ENCODE results near the gene SLC25A1. TPM values are rescaled to one million over a fixed set of nuclear protein-coding genes. Genes with fewer than 3 reads are reported as not detected.

Gene SLC25A1
- total and polyA plus RNA-seq, 2 of the 8 experiments (the other 6 are each of a cell fraction or from before 2014, with no cell fraction given): 110 to 148 TPM

GRCh38 chr22:19179497-19180048, 1.0 kb upstream of the SLC25A1 start:
- H2BK15ac ChIP-seq (ENCODE audit: low read length): no peak overlapping the region
- H3K27ac ChIP-seq (ENCODE audit: low read depth, low read length): no peak overlapping the region
- H4K8ac ChIP-seq (ENCODE audit: extremely low read depth, insufficient read depth, low read length): peak overlapping the region; percentile 45
- 59% methylated on average over 15 of the region's 15 CpGs; no CpG with 5 or more reads in 1 of the 2 experiments for WGBS, 2 experiments (ENCODE audit: extremely low coverage in 1 of 2, insufficient coverage in 1 of 2, insufficient read length in 1 of 2, insufficient replicate concordance in 2 of 2, low coverage in 1 of 2, low lambda C conversion rate in 2 of 2, missing lambda C conversion rate in 1 of 2)
- H3K9ac ChIP-seq (replicated peaks in 1 of 4; ENCODE audit: extremely low read depth in 1 of 4, low read depth in 3 of 4, low read length in 3 of 4): no peak overlapping the region
- peak overlapping the region; percentile 44 for H3K4ac ChIP-seq (replicated peaks; ENCODE audit: insufficient read length, low read depth, low read length)
- no peak overlapping the region for H2AFZ ChIP-seq (ENCODE audit: low read length)
- H3K18ac ChIP-seq (ENCODE audit: extremely low read depth, low read length): peak overlapping the region; percentile 83; the same call in 1 of the 2 replicates
- H3K23me2 ChIP-seq (ENCODE audit: low read depth, low read length): peaks cover 7% of the 10 kb centered on the region; the same call in 1 of the 2 replicates
- peak overlapping the region; percentile 27 for H4K5ac ChIP-seq (ENCODE audit: insufficient read length, low read depth, low read length)
- no peaks in the 10 kb centered on the region for H3K27me3 ChIP-seq (replicated peaks in 1 of 4; ENCODE audit: control insufficient read depth in 3 of 4, extremely low read depth in 1 of 4, insufficient read depth in 3 of 4, low read length in 3 of 4)
- peaks cover 2 to 17% of the 10 kb centered on the region in 2 experiments for H4K20me1 ChIP-seq (replicated peaks in 1 of 2; ENCODE audit: control insufficient read depth in 1 of 2, insufficient read depth in 2 of 2, low read length in 2 of 2)
- H3K4me2 ChIP-seq (ENCODE audit: insufficient read depth in 1 of 2, low read depth in 2 of 2, low read length in 2 of 2): peak overlapping the region; percentile 35 to 96
- peaks cover 0 to 28% (median 17%) of the 10 kb centered on the region in 4 experiments; a peak in 6 of 7 replicates for H3K4me1 ChIP-seq (replicated peaks in 1 of 4; ENCODE audit: control insufficient read depth in 3 of 4, insufficient read depth in 4 of 4, low read length in 3 of 4)
- peak overlapping the region; percentile 44; the same call in 1 of the 2 replicates for H2BK5ac ChIP-seq (ENCODE audit: low read depth, low read length)
- peak; percentile 73 to 78 for DNase-seq (ENCODE audit: low read depth in 1 of 2, low spot score in 2 of 2)
- H3K79me2 ChIP-seq (ENCODE audit: control insufficient read depth in 1 of 2, insufficient read depth in 2 of 2, low read length in 2 of 2): peaks cover 0 to 6% of the 10 kb centered on the region in 2 experiments; a peak in 1 of 4 replicates
- peak; percentile 94 for FAIRE-seq
- H3K14ac ChIP-seq (ENCODE audit: insufficient read length): no peak overlapping the region
- CTCF ChIA-PET (ENCODE audit: partially characterized antibody): interaction anchor here (0.6 to 3.3 kb wide), 33 partner anchors 8 to 1493 kb away, joined by 3 to 13 read pairs (median 4); partner anchors contain the start of genes CLTCL1 and ESS2
- POLR2A ChIA-PET (ENCODE audit: partially characterized antibody): interaction anchor here (0.6 to 3.1 kb wide), 8 partner anchors 10 to 157 kb away, joined by 3 to 11 read pairs (median 4); partner anchors contain the start of gene CLTCL1
- H2BK12ac ChIP-seq (ENCODE audit: low read depth, low read length): no peak overlapping the region
- H3K23ac ChIP-seq (ENCODE audit: insufficient read length): no peak overlapping the region
- 0 out of 2 replicates have a peak, but pooled peaks cover 3% of the 10 kb centered on the region for H3K79me1 ChIP-seq (ENCODE audit: low read depth, low read length)
- peak overlapping the region; percentile 97 for H3K56ac ChIP-seq (replicated peaks; ENCODE audit: insufficient read length, low read depth, low read length)
- no peaks in the 10 kb centered on the region for H3K9me3 ChIP-seq (ENCODE audit: insufficient read depth in 2 of 2, low read depth in 1 of 2, low read length in 1 of 2)
- no peak overlapping the region for H2AK5ac ChIP-seq (ENCODE audit: low read depth, low read length)
- H2BK120ac ChIP-seq (replicated peaks; ENCODE audit: low read depth, low read length): no peak overlapping the region
- H3K4me3 ChIP-seq (ENCODE audit: extremely low read depth in 1 of 4, insufficient read depth in 2 of 4, low read depth in 3 of 4, low read length in 4 of 4): peak overlapping the region; percentile 62 to 93 (median 73); a peak in 7 of 8 replicates
- no peak overlapping the region for H4K91ac ChIP-seq (replicated peaks; ENCODE audit: insufficient read length, low read length)
- H2BK20ac ChIP-seq (ENCODE audit: low read length): no peak overlapping the region
- peaks cover 0 to 9% (median 0%) of the 10 kb centered on the region in 4 experiments; a peak in 1 of 8 replicates for H3K36me3 ChIP-seq (ENCODE audit: control insufficient read depth in 2 of 4, insufficient read depth in 4 of 4, low read length in 3 of 4)
- TF ChIP-seq RAD21 (IDR thresholded peaks at IDR 0.05 in 1 of 2, conservative IDR thresholded peaks at IDR 0.05 in 1 of 2; ENCODE audit: low read depth in 2 of 2, low read length in 2 of 2) (peak; percentile 84 to 89), SRF (IDR thresholded peaks at IDR 0.05; ENCODE audit: low read depth, low read length) (no peak), TBP (IDR thresholded peaks at IDR 0.05; ENCODE audit: low read depth, low read length) (no peak), GABPA (IDR thresholded peaks at IDR 0.05; ENCODE audit: borderline replicate concordance, insufficient read depth, low read length) (peak; percentile 65; the same call in 1 of the 2 replicates), MAX (IDR thresholded peaks at IDR 0.05) (0 out of 2 replicates have a peak, but pooled peaks have one; percentile 17), CTCF (IDR thresholded peaks at IDR 0.05; ENCODE audit: control extremely low read depth in 1 of 3, insufficient read depth in 1 of 3, low read depth in 1 of 3, low read length in 3 of 3) (peak; percentile 74 to 80 (median 79)), SIN3A (conservative IDR thresholded peaks at IDR 0.05 in 1 of 2, IDR thresholded peaks at IDR 0.05 in 1 of 2; ENCODE audit: low read depth in 1 of 2, low read length in 2 of 2) (0 out of 4 replicates have a peak, but pooled peaks of 1 of the 2 experiments have one; percentile 58), TAF1 (IDR thresholded peaks at IDR 0.05; ENCODE audit: low read depth, low read length) (peak; percentile 45; the same call in 1 of the 2 replicates)

Measured in H1 (cell line).